Occipital lobe (tissue), 2 donors: Measurements from ENCODE around the gene PEG3. TPM values are rescaled to one million over a fixed set of nuclear protein-coding genes. Genes with fewer than 3 reads are reported as not detected.
"Not testable (repeated sequence)": the region's sequence is repeated elsewhere in the genome, so short reads cannot be mapped to it uniquely, and the experiment has no call there.

Experiments
- DNase-seq: peaks from one replicate; lab custom pipeline; 2025; lab: John Stamatoyannopoulos, UW
- total RNA-seq: library from RNA; depleted of rRNA; stranded (reverse); fragments of >200 nt; gene quantifications from one replicate; pipeline ENCODE4 v1.2.3, GENCODE V29; 2014

PEG3 gene
- total RNA-seq: 62.5 TPM

DNA sequence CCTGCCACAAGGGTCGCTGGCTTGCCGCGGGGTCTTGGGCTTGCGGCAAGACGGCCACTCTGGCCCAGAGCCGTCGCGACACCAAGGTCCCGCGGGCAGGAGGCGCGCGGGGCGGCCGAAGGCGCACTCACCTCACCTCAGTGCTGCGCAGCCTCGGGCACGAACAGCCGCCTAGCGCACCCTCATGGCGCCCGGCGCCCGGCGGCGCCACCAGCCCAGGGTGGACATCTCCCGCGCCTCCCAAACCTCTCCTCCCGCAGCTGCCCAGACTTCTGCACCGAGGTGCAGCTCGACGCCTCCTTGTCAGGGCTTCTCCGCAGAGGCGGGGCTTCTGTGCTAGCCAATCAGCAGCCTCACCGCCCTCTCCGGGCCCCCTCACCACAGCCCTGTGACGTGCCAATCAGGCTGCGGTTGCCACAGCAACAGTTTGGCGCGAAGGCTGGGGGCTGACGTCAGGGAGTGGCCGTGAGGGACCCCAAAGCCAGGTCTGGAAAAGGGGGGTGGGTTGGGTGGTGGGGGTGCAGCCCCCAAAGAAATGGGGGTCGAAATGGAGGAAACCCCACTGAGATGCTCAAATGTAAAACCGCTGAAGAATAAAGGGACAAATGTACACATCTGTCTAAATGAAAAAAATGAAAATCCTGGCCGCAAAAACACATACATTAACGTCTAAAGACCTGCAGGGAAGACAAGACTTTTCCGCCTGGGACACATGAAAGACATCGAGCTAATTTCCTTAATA lies at the start of gene PEG3, which contains the start of gene ZIM2:
PEG3 (minus strand) TSS at position 276 of the 742 bp plus-strand sequence. CDS start 16,071 bp downstream, outside the sequence.
ZIM2 (minus strand) TSS at position 276 of the 742 bp plus-strand sequence. CDS start 16,449 bp downstream, outside the sequence.
- peak; percentile 77 for DNase-seq

DNA sequence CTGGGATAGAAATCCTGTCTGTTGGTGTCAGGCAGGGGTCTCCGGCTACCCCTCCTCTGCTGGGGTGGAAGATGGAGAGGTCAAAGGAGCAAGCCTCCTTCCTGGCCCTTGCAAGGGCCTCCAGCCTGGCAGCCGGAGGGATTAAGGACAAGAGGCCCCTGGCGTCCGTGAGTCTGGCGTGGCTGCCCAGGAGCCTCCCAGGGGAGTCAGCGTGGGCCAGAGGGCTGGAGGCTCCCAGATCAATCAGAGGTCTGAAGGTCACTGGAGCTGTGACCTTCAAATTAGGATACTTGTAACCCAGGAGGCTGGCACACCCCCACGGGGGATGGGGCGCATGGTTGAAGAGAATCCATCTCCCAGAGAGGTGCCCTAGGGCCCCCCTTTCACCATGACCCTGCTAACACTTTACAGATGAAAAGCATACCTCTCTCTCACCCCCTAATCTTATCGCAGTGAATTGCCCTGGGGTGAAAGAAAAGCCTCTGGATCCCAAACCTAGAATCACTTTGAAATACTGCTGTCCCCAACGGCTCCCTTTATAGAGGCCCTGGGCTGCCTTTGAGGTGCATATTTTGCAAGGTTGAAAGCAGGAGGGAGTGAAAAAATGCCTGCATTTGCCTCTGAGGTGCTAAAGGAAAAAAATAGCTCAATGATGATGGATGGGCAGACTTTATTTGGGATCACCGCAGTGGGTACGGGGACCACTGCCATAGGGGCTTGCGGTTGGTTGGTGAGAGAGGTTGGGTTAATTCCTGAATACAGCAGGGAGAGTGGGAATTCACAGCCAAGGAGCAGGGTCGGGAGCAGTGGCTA lies 44.9 kb upstream of the PEG3 start:
- no peak for DNase-seq

DNA sequence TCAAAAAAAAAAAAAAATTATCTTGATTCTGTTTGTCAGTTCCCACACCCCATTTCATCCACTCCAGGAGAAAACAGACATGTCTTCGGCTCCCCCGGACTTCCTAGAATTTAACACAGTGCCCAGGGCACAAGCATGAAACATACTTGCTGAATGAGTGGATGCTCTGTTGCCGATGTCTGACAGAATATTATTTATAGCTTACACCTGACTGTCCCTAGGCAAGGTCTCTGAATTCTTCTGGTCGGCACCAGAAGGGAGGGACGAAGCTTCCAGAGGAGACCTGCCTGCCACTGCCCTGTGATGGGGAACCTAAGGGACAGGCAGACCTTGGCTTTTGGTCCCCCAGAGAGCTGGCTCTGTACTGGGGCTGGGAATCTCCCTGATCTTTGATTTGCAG lies 43.9 kb upstream of the PEG3 start:
- DNase-seq: no peak

DNA sequence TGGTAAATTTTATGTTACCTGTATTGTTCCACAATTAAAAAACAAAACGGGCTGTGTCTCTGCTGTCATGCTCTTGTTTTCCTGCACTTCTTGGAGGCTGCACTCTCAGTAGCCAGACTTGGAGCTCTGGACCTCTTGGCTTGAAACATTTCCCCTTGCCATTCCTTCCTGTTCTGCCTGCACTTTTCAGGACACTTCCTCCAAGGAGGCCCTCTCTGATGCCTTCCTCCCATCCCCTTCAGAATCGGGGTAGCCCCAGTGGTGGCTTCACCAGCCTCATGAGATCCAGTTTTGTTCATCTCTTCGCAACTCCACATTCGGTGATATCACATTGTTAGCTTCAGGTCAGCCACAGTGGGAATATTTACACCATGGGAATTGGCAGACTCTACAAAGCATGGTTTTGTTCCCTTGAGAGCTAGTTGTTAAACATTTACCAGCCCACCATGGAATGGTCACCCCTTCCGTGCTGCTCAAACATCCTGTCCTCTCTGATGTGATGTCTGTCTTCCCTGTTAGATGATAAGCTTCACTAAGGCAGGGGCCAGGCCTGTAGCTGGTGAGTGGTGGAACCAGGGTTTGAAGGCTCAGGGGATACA lies 40.2 kb upstream of the PEG3 start:
- DNase-seq: no peak

DNA sequence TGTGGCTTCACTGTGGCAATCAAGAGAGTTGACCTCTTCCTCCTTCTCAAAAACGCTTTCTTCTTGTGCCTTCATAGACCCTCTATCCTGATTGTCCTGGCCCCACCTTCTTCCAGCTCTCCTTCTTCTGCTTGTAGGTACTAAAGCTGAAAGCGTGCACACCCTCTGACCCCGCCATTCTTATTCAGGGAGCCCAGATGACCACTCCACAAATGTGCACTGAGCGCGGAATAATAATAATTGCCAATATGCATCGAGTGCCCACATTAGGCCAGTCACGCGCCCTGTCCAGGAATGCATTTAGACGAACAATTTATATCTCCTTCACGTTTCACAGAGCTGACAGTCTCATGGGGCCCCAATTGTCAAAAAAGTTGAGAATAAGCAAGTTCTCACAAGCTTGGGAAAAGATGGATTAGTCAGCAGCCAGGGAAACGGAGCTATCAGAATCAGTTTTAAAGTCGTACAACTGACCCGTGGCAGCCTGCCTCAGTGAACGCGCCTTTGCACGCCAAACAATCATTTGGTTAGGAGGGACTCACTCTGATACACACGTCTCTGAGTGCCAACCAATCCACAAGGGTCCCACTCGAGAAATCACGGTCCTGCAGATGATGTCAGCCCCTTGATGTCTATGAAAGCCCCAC lies 36.7 kb upstream of the PEG3 start:
- no peak for DNase-seq

DNA sequence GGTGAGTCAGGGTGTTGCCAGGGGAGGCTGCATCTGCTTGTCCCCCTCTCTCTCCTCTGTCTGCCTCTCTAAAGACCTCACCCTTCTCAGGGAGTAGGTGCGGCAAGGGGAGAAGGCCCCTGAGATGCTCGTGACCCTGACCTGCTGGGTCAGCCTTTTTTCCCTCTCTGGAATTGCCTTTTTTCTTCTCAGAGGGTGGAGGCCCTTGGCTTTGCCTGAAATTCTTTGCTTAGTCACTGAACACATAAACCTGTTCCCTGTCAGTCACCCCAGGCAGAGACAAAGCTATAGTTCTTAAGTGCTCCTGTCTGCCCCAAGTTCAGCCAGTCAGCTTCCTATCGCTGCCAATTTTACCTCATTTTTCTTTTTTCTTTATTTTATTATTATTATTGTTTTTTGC lies 35.2 kb upstream of the PEG3 start:
- no peak for DNase-seq

DNA sequence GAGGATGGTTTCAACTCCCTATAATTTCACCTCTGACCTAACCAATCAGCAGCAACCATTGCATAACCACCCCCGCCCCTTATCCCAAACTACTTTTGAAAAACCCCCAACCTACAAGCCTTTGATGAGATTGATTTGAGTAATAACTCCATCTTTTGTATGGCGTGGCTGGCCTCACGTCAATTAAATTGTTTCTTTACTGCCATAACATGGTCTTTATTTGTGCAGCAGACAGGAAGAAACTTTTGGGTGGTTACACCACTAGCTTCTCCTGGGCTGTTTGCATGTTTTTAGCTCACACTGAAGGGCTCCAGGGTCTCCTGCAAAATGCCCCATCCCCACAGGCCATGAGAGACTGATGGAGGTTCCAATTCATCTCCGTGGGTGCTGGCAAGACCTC lies 34.0 kb upstream of the PEG3 start:
- DNase-seq: no peak

DNA sequence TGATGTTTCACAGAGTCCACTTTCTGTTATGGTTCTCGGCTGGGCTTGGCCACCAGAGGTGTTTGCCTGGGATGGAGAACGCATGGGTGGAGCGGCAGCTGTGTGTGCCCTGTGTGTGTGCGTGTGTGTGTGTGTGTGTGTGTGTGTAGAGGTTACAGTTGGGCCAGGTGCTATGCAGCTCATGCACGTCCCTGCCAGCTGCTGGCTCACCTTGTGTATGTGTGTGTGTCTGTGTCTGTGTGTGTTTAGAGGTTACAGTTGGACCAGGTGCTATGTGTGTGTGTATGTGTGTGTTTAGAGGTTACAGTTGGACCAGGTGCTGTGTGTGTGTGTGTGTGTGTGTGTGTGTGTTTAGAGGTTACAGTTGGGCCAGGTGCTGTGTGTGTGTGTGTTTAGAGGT lies 33.0 kb upstream of the PEG3 start:
- no peak for DNase-seq

DNA sequence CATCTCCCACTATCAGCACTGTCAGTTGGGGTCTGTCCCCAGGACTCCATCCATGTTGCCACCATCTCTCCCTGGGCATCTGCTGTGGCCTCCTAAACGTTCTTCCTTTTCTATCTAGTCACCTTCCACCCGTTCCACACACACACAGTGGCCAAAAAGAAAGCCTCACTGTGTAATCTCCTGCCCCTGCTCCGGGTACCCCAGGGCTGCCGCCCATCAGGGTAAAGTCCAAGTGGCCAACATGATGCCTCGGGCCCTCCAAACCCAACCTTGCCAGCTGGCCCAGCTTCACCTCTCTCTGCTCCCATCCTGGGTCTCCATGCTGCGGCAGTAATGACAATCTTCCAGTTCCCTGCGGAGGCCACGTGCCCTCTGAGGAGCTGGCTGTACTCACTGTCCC lies 29.4 kb upstream of the PEG3 start:
- no peak for DNase-seq

DNA sequence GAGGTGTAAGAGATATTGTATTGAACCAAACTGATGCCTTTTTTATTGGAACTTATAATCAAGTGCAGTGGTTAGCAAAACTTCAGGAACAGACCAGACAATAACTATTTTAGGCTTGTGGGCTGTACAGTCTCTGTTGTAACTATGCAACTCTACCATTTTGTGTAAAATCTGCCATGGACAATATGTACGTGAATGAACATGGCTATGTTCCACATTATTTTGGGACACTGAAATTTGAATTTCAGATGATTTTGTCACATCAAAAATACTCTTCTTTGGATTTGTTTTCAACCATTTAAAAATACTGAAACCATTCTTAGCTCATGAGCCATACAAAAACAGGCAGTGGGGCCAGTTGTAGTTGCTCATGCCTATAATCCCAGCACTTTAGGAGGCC lies 27.9 kb upstream of the PEG3 start:
- DNase-seq: no peak

DNA sequence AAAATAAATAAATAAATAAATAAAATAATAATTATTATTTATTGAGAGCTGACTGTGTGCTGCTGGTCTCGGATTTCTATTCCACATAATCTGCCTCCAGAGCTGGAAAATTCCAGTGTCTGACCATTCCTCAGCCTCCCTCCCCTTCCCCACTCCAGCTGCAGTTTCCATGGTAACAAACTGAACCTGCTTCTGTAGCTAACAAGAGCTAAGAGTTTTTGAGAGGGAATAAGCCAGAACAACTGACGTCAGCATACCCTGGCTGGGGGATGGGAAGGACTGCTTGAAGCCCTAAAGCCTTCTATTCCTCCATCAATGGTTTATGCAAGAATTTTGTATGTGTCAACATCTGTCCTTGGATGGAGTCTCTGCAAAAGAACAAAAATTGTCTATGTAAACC lies 26.0 kb upstream of the PEG3 start:
- peak; percentile 25 for DNase-seq

DNA sequence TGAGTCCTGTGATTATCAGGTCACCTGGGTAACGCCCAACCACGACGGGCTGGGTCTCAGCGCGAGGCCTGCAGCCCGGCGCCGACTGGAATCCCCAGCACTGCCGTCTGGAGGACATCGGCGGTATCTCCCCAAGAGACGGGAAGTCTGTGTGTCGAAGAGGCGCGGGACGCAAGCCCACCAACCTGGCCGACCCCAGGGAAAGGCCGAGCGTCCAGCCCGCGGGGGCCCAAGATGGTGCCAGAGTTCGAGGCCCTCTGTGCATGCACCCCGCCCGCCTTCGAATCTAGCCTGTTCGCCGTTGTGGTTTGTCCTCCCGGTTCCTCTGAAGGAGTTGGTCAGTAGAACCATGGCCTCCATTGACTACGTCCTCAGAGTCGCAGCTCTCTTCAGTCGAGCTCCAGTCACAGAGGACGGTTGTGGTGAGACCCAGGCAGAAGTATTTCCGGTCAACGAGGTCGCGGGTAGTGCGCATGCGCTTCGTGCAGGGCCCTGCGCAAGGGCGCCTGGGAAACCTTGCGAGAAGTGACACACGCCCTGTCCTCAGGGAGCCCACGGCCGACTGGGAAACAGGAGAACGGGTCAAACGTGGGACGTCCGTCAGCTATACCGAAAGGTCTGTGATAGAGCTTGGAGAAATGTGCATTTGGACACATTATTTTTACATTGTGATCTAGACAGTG lies 24.1 kb upstream of the PEG3 start:
- DNase-seq: no peak

DNA sequence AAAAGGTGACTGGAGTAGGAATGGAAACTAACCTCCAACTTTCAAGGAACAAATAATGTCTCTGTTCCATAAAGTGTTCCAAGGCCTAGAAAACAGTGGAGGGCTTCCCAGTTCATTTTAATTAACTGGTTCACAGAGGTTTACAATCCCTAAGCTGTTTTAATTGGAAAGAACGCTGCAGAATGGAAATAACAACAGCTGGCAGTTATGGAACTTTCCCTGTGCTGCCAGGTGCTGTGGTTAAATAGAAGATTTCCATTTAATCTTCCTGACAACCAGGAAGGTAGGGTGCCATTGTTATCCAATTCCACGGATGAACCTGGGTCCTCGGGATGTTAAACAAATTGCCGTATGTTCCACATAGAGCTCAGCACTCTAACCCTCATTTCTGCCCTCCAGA lies 22.2 kb upstream of the PEG3 start:
- DNase-seq: no peak

DNA sequence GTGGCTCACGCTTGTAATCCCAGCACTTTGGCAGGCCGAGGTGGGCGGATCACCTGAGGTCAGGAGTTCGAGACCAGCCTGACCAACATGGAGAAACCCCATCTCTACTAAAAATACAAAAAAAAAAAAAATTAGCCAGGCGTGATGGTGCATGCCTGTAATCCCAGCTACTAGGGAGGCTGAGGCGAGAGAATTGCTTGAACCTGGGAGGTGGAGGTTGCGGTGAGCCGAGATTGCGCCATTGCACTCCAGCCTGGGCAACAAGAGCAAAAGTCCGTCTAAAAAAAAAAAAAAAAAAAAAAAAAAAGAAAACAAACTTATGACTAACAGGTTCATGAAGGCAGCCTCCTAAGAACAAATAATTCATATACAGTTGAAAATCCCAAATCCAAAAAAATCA lies 19.9 kb upstream of the PEG3 start:
- DNase-seq: not testable (repeated sequence)

DNA sequence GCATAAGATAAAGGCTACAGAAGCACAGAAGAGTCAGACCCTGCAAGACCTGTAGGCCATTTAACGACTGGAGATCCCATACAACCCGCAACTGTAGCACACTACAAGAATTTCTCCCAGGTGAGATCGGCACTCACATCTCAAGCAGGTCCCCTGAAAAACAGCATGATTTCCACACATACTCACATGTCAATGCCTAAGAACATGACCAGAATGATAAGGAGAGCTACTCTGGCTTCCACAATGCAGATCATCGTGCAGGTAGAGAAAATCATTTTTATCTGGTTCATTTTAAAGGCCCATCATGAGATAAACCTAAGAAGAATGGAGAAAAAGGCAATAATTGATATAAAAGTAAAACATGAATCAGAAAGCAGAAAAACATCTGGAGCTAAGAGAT lies 17.5 kb upstream of the PEG3 start:
- no peak for DNase-seq

DNA sequence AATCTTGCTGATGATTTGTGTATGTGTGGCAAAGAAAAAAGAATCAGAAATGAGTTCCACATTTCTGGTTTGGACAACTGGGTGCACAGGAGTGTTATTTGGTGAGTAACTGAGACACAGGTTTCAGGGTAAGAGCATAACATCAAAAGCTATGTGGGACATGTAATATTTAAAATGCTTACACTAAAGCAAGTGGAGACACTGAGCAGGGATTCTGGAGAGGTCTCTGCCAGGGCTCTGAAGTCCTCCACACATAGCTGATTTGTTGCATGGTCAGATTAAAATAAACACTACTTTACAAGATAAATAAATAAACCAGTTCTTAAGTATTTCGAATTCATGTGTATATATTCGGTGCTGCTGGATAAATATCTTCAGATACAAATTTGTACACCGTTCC lies 16.3 kb upstream of the PEG3 start:
- no peak for DNase-seq

DNA sequence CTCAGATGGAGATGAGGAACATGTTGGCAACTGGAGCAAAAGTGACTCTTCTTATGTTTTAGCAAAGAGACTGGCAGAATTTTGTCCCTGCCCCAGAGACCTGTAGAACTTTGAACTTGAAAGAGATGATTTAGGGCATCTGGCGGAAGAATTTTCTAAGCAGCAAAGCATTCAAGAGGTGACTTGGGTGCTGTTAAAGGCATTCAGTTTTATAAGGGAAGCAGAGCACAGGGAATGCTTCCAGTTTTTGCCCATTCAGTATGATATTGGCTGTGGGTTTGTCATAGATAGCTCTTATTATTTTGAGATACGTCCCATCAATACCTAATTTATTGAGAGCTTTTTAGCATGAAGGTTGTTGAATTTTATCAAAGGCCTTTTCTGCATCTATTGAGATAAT lies 11.8 kb upstream of the PEG3 start:
- DNase-seq: not testable (repeated sequence)

DNA sequence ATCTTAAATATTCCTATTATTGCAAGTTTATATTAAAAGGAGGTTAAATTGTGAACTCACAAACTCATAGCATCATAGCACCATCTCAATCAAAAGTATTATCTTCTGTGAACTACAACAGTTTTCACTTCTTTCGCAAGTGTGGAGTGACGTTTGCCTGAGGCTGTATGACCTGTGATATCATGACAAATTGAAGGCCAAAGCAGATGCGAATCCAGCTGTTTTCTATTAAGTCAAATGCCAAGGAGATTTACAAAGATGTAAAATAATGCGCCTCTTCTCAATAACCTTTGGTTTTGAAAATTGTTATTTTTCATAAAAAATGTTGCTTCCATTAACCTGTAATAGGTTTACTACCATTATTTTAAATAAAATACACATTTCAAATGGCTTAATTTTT lies 7.6 kb upstream of the PEG3 start:
- no peak for DNase-seq

DNA sequence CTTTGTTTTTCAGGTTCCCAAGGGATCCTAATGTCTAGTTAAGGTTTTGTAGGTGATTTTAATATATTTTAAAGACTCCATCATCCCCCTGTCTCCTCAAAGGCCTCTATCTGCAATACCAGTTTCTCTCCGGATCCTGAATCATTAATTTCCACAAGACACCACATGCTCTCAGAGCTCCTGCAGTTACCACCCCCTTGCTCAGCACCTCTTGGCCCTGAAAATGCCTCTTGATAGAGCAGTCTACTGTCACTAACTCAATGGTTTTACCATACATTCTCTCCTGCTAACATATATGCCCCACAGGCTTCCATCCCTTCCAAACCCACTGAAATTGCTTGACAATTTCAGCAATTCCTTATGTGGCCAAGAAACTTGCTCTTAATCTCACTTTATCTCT lies 1.9 kb upstream of the PEG3 start:
- no peak for DNase-seq

DNA sequence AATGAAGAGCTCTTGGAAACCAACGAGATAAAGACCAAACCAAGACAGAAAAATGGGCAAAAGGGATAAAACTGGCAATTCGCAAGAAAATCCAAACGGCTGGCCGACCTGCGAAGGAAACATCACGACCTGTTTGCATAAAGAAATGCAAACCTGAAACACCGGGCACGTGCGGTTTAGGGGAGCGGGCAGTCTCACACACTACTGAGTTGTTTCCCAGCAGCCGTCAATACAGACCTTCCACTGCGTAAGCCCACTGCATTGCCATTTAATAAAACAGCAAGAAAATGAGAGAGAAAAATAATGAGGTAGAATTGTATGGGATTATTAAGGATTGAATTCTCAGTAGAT lies 642 bp upstream of the PEG3 start:
- DNase-seq: no peak

DNA sequence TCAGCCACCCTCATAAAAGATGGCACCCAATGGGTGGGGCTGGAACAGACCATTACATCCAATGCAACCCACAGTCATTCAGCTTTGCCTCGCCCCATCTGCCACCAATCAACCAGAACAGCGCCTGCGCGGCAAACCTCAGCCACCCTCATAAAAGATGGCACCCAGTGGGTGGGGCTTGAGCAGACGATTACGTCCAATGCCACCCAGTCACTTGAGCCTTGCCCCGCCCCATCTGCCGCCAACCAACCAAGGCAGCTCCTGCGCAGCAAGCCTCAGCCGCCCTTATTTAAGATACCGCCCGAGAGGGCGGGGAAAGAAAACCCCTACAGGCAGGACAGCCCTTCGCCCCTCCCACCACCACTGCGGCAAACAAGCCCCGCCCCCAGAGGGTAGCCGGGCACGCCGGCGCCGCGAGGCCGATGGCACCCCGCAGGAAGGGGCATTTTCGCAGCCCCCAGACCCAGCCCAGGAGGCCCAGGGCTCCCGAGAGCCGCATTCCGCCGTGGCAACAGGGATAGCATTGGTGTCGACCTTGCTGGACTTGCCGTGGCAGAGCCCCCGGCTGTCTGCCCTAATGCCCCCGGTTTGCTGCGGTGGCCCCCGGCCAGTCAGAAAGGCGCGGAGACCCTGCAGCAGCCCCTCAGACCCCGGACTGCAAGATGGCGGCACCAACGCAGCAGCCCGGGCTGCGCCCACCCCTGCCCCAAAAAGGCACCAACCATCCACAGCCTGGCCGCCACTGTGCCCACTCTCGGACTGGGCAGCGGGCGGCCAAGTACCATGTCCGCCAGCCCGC lies 675 bp downstream of the PEG3 start:
- peak; percentile 99 for DNase-seq
